MM.1S (cell line): ENCODE data around the gene ACOXL.

ENCODE experiments used
- CTCF ChIP-seq: fragments of 300-600 bp; sonication (generic); IDR thresholded peaks from 2 replicates; pipeline ENCODE4 v1.5.1; 2016; ENCODE audit warnings: antibody characterized with exemption, low read length, mixed read lengths
- EZH2 ChIP-seq: fragments of 300-600 bp; sonication (generic); optimal IDR thresholded peaks from 2 replicates; pipeline ENCODE3; 2017; ENCODE audit warnings: low read depth, mild to moderate bottlenecking, antibody characterized with exemption, low read length, mixed read lengths

- no peak for TF ChIP-seq CTCF
- no peak for TF ChIP-seq EZH2
These were observed 210.8 kb downstream of the ACOXL start for GRCh38 chr2:110943070-110943634.
